Measurements from ENCODE around the gene NAPA. TPM values are rescaled to one million over a fixed set of nuclear protein-coding genes. Genes with fewer than 3 reads are reported as not detected.

Gene NAPA
- total RNA-seq, 1 experiment from 2014 or later = 80.4 TPM

- H3K27me3 ChIP-seq (ENCODE audit: insufficient read depth, low read depth) = no peaks in the 10 kb centered on the region
- TF ChIP-seq EZH2 (IDR thresholded peaks at IDR 0.05; ENCODE audit: low read depth) = no peak
- TF ChIP-seq, protein P1, sequence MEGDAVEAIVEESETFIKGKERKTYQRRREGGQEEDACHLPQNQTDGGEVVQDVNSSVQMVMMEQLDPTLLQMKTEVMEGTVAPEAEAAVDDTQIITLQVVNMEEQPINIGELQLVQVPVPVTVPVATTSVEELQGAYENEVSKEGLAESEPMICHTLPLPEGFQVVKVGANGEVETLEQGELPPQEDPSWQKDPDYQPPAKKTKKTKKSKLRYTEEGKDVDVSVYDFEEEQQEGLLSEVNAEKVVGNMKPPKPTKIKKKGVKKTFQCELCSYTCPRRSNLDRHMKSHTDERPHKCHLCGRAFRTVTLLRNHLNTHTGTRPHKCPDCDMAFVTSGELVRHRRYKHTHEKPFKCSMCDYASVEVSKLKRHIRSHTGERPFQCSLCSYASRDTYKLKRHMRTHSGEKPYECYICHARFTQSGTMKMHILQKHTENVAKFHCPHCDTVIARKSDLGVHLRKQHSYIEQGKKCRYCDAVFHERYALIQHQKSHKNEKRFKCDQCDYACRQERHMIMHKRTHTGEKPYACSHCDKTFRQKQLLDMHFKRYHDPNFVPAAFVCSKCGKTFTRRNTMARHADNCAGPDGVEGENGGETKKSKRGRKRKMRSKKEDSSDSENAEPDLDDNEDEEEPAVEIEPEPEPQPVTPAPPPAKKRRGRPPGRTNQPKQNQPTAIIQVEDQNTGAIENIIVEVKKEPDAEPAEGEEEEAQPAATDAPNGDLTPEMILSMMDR (conservative IDR thresholded peaks at IDR 0.05) = peak; percentile 99
- no peaks in the 10 kb centered on the region for H3K9me3 ChIP-seq (ENCODE audit: insufficient read depth, low read depth)
- H3K4me2 ChIP-seq = peak within 1 kb of the TSS; percentile 82
- peaks cover 17% of the 10 kb centered on the region for H3F3A ChIP-seq (ENCODE audit: insufficient read depth, low read depth)
- no peaks in the 10 kb centered on the region for H3K36me3 ChIP-seq (ENCODE audit: low read depth)
- H2AFZ ChIP-seq = peak within 1 kb of the TSS; percentile 97
- no peaks in the 10 kb centered on the region for H3K9me2 ChIP-seq (ENCODE audit: insufficient read depth)
- ChIA-PET POLR2A (ENCODE audit: unreplicated experiment) (interaction anchor here (0.5 to 0.7 kb wide), 4 partner anchors 12 to 720 kb away, joined by 3 to 14 read pairs (median 4); no protein-coding TSS in a partner anchor), CTCF (interaction anchor here (0.6 to 1.6 kb wide), 6 partner anchors 16 to 418 kb away, joined by 3 to 11 read pairs (median 4); no protein-coding TSS in a partner anchor)
- no peaks in the 10 kb centered on the region for H4K20me1 ChIP-seq (ENCODE audit: insufficient read depth)
- H3K79me2 ChIP-seq (ENCODE audit: low read depth) = peaks cover 7% of the 10 kb centered on the region
- BruUV-seq (replicated peaks) = TSS peak; percentile 23
- peak; percentile 75 to 88 for DNase-seq
- peak within 1 kb of the TSS; percentile 84 for H3K4me3 ChIP-seq
- H3K4me1 ChIP-seq (replicated peaks; ENCODE audit: insufficient read depth) = peaks cover 10% of the 10 kb centered on the region; the same call in 1 of the 2 replicates
- intact Hi-C loops (cut with micrococcal nuclease; ENCODE audit: unreplicated experiment) = loop anchor here (1.0 kb wide), 2 partner anchors 31 to 48 kb away; partner anchors contain the start of gene NAPA
- H3K27ac ChIP-seq = peak within 1 kb of the TSS; percentile 76
Observed at GRCh38 chr19:47483800-47484690, 30.8 kb downstream of the NAPA start, which contains the start of gene KPTN. Gene KPTN, minus strand, starts transcription at chr19:47484219. Its CDS starts 59 bp downstream, at chr19:47484160.

DNA sequence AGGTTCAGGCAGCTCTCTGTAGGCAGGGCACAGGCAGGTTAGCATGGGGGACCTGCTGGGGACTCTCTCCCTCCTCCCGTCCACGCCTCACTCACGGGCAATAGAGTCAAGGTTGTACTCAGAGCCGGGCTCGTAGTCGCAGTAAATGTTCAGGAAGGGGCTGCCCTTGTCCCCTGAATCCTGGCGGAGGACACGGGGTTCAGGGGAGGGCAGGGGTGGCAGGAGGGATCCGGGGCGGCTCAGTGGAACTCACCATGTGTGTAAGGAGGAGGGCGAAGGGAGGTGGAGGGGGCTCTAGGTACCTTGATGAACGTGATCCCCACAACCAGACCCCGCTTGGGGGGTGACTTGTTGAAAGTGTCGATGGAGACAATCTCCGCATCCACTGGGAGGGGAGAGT lies 31.7 kb downstream of the NAPA start:
- no peaks in the 10 kb centered on the region for H3K9me2 ChIP-seq (ENCODE audit: insufficient read depth)
- no peak overlapping the region for H3K27ac ChIP-seq
- TF ChIP-seq, protein P1 (conservative IDR thresholded peaks at IDR 0.05) = no peak
- no peak for TF ChIP-seq EZH2 (IDR thresholded peaks at IDR 0.05; ENCODE audit: low read depth)
- peaks cover 17% of the 10 kb centered on the region for H3F3A ChIP-seq (ENCODE audit: insufficient read depth, low read depth)
- H3K4me2 ChIP-seq = peak overlapping the region; percentile 82
- ChIA-PET POLR2A (ENCODE audit: unreplicated experiment) (interaction anchor here (0.5 to 0.7 kb wide), 3 partner anchors 115 to 260 kb away, joined by 3 to 7 read pairs (median 4); no protein-coding TSS in a partner anchor), CTCF (interaction anchor here (0.5 to 1.6 kb wide), 5 partner anchors 47 to 232 kb away, joined by 3 to 11 read pairs (median 3); no protein-coding TSS in a partner anchor)
- no peaks in the 10 kb centered on the region for H3K36me3 ChIP-seq (ENCODE audit: low read depth)
- intact Hi-C loops (cut with micrococcal nuclease; ENCODE audit: unreplicated experiment) = loop anchor here (1.0 kb wide), 1 partner anchor 47 kb away; no protein-coding TSS in a partner anchor
- no peaks in the 10 kb centered on the region for H3K9me3 ChIP-seq (ENCODE audit: insufficient read depth, low read depth)
- peaks cover 10% of the 10 kb centered on the region; the same call in 1 of the 2 replicates for H3K4me1 ChIP-seq (replicated peaks; ENCODE audit: insufficient read depth)
- DNase-seq = no peak
- no TSS peak for BruUV-seq (replicated peaks)
- peak overlapping the region; percentile 97 for H2AFZ ChIP-seq
- peak overlapping the region; percentile 84; the same call in 1 of the 2 replicates for H3K4me3 ChIP-seq
- H3K79me2 ChIP-seq (ENCODE audit: low read depth) = peaks cover 7% of the 10 kb centered on the region
- no peaks in the 10 kb centered on the region for H3K27me3 ChIP-seq (ENCODE audit: insufficient read depth, low read depth)
- no peaks in the 10 kb centered on the region for H4K20me1 ChIP-seq (ENCODE audit: insufficient read depth)

DNA sequence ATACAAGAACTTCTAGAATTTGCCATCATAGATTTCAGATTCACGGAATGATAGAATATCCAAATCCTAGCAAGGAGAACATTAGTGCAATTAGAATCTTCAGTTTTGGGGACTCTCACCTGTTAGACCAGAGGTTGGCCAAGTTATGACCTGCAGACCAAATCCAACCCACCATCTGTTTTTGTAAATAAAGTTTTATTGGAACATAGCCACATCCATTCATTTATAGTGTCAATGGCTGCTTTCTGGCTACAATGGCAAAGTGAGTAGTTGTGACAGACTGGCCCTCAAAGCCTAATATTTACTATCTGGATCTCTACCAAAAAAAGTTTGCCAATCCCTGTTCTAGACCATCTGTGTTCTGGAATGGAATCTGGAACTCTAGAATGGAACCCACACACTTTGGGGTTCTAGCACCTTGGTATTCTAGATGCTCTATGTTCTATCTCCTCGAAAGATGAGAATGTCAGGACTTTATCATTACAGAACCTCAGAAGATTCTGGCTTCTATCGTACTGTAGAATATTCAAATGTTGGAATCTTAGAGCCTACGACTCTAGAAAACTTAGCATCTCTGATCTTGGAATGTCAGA lies 33.3 kb downstream of the NAPA start:
- Histone ChIP-seq H3K27ac (no peak overlapping the region), H3K4me2 (no peak overlapping the region), H3K4me1 (replicated peaks; ENCODE audit: insufficient read depth) (peaks cover 10% of the 10 kb centered on the region; the same call in 1 of the 2 replicates), H4K20me1 (ENCODE audit: insufficient read depth) (no peaks in the 10 kb centered on the region), H3F3A (ENCODE audit: insufficient read depth, low read depth) (peaks cover 17% of the 10 kb centered on the region), H3K9me2 (ENCODE audit: insufficient read depth) (no peaks in the 10 kb centered on the region), H2AFZ (no peak overlapping the region), H3K4me3 (no peak overlapping the region), H3K27me3 (ENCODE audit: insufficient read depth, low read depth) (no peaks in the 10 kb centered on the region), H3K79me2 (ENCODE audit: low read depth) (peaks cover 7% of the 10 kb centered on the region), H3K9me3 (ENCODE audit: insufficient read depth, low read depth) (no peaks in the 10 kb centered on the region), H3K36me3 (ENCODE audit: low read depth) (no peaks in the 10 kb centered on the region)
- no peak for DNase-seq
- ChIA-PET POLR2A (ENCODE audit: unreplicated experiment) (no interaction called here), CTCF (no interaction called here)
- intact Hi-C loops (cut with micrococcal nuclease; ENCODE audit: unreplicated experiment) = no loop called here
- no TSS peak for BruUV-seq (replicated peaks)
- TF ChIP-seq, protein P1 (conservative IDR thresholded peaks at IDR 0.05) = no peak
- no peak for TF ChIP-seq EZH2 (IDR thresholded peaks at IDR 0.05; ENCODE audit: low read depth)

Data from PC-9 (cell line).